Cortex of kidney (tissue), 1 donor: Measurements from ENCODE around the gene RABGGTA.

Experiments used
- DNase-seq: peaks from one replicate; lab custom pipeline; 2025; lab: John Stamatoyannopoulos, UW

RABGGTA gene

DNA sequence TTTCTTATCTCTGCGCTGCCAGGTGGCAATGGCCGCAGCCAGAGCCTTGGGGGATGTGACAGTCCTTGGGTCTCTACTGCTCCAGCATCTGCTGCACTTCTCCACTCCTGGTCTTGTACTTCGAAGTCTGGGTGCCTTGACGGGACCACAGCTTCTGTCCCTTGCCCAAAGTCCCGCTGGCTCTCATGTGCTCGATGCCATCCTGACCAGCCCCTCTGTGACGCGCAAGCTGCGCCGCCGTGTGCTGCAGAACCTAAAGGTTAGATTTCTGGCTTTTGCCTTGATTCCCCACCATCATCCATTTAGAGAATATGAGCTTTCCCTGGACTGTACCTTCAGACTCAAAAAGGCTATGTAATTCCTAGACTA, 32.6 kb upstream of the RABGGTA start:
- DNase-seq, result no peak

DNA sequence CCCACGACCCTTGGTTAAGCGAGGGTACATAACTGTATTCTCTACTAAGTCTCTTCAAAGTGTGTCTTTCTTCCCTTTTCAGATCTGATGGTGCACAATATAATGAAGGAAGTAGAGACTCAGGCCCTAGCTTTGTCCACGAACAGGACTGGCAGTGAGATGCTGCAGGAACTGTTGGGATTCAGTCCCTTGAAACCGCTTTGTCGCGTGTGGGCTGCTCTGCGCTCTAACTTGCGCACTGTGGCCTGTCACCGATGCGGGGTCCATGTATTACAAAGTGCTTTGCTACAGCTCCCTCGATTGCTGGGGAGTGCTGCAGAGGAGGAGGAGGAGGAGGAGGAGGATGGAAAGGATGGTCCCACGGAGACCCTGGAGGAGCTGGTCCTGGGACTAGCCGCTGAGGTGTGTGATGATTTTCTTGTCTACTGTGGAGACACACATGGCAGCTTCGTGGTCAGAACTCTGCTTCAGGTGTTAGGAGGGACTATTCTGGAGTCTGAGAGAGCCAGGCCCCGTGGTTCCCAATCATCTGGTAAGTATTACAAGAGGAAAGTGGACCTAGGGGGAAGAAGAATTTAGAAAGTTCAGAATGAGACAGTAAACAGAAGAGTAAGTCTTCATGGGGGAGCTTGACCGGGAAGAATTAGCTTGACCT, 29.1 kb upstream of the RABGGTA start:
- no peak for DNase-seq

DNA sequence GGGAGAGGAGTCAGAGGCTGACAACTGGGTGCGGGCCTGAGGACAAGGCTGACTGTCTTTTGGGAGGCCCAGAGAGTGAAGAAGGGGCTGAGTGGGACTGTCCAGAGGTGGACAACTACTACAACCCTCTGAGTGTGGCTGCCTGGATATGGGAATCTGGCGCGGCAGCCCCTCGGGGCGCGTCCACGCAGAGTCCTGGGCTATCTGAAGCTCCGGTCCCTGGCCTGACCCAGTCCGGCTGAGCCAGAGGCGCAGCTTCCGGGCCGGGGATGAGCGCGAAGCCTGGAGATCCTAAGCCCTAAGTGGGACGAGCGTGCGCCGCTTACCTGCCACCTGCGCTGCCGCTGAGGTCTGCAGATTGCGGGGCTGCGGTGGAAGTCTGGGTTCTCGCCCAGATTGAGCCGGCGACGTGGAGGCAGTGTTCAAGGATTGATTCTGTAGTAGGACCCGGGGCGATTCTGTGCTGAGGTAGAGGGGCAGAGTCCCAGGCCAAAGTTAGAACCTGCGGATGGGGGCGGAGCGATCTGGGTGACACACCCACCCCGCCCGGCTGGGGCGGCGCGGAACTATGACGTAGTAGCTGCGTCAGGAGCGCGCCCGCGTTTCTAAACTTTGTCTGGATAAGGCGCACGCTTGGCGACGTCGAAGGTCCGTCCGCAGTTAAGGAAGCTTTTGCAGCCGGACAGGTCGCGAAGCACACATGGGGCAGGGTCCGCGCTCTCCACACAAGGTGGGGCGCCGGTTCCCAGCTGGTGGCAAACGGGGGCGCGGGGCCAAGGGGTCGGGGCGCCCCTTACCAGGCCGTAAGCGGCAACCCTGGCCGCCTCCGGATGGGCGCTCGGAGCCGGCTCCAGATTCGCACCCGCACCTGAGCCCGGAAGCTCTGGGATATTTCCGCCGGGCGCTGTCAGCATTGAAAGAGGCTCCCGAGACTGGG, 28.1 kb upstream of the RABGGTA start, which contains the start of the genes DHRS1 and NOP9:
Gene DHRS1, minus strand, starts transcription at position 526 of the 937 bp plus-strand sequence. CDS start 674 bp downstream, outside the sequence.
Gene NOP9, plus strand, starts transcription at position 596 of the 937 bp plus-strand sequence. Its CDS starts 105 bp downstream, at position 701.
- DNase-seq, result no peak

DNA sequence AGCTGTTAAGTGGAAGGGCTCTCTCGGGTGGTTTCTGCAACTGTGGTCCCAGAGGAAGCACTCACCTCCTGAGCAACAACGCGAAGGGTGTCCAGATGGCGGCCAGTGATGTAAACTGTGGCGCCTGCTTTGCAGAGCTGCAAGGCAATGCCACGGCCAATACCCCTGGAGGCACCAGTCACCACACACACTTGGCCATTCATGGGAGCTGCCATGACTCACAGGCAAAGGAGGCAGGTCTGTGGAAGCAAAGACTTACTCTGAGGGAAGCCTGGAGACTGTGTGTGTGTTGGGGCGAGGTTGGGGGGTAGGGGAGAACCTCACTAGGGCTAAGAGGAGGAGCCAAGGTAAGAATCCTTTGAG, 27.5 kb upstream of the RABGGTA start:
- no peak for DNase-seq

DNA sequence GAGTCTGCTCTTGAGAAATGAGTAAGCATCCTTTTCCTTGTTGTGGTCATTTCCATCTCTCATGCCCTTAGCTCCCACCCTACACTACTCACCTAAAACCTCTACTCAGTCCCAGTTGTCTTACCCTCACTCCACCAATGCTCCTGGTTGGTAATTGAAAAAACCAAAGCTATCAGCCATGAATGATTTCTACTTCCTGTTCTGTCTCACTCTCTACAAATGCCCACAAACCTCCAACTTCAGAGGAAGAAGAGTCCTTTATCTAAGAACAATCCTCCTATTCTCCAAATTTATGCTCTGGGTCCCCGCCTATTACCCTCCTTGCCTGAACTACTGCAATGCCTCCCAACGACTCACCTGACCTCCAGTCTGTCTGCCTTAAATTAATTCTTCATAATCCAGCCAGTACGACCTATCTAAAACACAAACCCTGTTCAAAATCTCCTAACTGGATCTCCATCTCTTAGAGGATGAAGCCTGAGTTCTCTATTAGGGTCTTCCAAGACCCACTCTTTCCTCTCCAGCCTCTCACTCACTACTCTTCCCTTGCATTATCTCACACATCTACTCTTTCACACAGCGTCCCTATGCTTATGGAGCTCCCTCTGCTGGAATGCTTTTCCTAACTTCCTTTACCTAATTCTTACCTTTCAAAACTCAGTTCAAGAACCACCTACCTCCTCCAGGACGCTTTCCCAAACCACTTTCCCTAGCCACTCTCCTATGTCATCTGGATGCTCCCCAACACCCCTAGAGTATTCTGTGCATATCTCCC, 26.0 kb upstream of the RABGGTA start:
- no peak for DNase-seq

DNA sequence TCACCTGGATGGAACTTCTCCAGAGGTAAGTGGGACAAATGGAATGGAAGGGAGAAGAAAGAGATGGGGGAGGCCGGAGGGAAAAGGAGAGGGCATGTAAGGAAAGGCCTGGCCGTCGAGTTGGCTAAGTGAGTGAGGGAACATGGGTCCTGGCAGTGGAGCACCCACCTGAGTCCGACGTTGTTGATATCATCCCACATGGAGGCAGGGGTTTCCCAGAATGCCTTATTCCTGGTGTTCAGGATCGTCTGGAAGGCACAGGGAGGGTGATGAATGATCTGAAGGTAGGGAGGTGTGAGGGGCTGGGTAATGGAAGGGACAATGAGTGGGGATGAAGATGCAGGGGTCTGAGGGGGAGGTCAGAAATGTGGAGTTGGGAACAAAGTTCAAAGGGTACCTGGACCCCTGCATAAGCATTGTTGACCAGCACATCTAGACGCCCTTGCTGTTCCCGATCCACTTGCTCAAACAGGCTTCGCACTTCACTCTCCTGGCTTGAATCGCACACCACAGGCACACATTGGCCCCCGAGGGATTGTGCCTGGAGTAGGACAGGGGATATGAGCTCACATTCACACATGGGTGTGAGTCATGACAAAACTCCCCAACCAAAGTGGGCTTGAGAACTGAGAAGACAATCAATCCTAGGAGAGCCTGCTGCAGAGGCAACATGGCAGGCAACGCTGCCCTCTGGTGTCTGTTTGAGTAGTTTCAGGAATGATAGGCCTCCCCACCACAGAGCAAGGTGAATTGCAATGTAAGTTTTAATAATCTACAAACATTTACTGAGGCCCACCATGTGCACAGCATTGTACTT, 25.2 kb upstream of the RABGGTA start:
- no peak for DNase-seq

DNA sequence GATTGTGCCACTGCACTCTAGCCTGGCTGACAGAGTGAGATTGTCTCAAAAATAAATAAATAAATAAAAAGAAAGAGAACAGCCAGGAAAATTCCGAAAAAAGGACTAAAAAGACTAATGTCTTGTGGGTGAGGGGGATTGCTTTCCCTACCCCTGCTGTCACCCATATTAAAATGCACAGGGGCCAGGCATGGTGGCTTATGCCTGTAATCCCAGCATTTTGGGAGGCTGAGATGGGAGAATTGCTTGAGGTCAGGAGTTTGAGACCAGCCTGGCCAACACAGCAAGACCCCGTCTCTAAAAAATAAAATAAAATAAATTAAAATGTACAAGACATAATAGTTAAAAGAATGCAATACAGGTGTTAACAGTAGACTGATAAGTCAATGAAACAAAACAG, 22.1 kb upstream of the RABGGTA start:
- no peak for DNase-seq

DNA sequence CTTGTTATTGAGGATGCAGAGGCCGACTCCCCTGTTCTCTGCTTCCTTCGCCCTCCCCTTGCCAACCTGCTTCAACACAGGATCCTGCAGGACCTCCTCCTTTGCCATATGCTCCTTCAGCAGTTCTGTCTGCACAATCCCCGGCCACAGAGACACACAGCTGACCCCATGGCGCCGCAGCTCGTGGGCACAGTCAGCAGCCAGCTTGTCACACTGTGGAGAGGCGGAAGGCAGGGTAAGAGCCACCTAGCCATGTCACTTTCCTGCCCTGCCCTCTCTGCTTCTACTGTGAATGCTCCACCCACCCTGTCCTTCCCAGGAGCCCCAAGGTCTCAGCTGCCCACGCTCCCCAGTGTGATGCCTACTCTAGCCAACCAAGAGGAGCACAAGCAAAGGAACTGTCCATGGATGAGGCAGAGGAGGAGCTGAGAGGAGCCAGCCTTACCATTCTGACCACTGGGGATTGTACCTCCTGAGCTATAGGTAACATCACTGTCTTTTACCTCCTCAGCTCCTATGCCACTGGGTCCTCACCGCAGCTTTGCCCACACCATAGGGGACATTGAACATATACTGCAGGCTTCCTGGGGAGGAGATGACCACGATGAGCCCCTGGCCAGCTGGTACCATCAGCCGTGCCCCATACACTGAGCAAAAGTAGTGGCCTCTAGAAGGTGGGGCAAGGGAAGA, 20.9 kb upstream of the RABGGTA start:
- DNase-seq, result no peak

DNA sequence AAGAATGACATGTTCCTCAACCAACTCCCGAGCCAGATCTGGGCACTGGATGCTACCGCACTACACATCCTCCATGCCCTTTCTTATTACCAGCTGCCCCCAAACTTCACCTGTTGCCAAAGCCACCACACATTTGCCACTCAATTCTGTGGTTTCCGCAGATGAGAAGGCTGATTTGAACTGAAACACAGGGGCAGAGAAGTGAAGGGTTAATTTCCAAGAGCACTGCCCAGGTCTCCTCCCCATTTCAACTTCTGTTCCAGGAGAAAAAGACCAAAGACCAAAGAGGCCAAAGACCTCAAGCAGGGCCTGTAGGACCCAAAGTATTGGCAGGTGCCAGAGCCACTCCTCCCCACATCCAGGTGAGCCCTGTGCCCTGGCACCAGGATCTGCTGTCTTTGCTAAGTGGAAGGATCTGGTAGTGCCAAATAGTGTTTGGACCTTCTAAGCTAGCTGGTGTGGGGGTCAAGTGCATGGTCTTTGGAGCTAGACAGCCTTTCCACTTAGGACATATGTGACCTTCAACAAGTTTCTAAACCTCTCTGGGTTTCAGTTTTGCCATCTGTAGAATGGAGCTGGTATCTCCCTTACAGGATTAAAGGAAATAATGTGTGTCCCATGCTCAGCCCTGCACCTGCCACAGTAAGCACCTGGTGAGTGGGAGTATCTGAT, 20.2 kb upstream of the RABGGTA start:
- DNase-seq, result no peak

DNA sequence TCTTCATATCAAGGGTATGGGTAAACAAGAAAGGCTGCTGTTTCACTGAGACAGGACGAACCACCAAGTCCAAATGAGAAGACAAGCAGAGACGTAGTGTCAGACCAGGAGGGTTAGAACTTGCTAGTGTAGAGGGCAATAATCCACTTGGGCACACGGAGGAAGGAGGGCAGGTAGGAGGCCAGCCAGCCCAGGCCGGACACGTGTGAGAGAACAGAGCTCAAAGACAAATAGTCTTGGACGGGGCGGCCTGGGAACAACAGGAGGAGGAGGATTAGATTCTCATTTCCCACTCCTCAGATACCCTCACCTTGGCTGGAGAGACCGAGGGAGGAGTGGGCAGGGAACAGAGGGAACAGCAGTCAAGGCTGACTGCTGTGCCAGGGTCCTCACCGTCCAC, 19.3 kb upstream of the RABGGTA start:
- no peak for DNase-seq

DNA sequence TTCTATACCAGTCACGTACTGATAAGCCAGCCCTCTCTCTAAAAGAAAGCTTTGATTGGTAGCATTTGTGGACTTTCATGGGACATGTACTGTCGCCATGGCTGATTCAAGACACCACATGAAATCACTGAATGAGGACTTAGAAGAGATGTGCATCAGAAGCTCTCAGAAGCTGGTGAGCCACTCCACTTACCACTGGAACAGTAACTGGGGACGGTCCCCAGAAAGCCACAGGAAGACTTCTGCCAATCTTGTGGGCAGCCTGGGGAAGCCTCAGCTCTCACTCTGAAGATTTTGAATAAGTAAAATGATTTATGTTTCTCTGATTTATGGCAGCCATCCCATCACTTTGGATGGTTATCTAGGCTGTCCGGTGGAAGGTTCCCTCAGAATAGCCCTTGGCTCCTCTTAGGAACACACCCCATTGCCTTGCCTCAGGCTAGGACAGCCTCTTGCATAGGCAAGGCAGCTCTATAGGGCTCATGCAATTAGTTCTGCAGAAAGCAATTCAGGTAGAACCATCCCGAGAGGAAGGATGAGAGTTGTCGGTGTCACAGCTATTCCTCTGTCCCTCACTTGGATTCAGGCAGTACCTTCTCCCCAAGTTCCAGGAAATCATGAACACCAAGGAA, 18.4 kb upstream of the RABGGTA start:
- DNase-seq, result no peak

DNA sequence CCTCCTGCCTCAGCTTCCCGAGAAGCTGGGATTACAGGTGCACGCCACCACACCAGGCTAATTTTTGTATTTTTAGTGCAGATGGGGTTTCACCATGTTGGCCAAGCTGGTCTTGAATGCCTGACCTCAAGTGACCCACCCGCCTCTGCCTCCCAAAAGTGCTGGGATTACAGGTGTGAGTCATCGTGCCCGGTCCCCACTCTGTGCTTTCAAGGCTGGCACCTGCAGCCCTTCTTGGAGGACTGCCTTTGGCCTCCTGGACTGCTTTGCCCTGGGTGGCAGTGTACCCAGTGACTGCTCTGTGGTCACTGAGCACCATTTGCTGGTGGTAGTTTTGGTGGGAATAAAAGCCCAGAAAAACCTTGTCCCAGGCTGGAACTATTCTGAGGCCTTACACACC, 15.6 kb upstream of the RABGGTA start:
- DNase-seq, result no peak

DNA sequence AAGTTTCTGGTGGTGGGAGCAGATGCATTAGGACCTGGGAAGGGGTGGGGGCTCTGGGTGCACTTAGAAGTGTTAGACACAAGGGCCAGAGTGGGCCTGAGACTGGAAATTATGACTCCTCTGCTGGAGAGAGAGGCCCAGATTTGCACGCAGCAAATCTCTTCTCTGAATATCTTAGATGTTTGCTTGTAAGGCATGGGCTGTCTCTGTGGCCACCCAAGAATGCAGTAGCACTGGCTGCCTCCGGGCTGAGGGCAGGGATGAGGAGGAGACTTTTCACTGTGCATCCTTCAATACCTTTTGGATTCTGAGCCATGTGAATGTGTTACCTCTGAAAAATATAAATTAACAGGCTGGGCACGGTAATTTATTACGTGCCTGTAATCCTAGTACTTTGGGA, 14.0 kb upstream of the RABGGTA start:
- DNase-seq, result no peak

DNA sequence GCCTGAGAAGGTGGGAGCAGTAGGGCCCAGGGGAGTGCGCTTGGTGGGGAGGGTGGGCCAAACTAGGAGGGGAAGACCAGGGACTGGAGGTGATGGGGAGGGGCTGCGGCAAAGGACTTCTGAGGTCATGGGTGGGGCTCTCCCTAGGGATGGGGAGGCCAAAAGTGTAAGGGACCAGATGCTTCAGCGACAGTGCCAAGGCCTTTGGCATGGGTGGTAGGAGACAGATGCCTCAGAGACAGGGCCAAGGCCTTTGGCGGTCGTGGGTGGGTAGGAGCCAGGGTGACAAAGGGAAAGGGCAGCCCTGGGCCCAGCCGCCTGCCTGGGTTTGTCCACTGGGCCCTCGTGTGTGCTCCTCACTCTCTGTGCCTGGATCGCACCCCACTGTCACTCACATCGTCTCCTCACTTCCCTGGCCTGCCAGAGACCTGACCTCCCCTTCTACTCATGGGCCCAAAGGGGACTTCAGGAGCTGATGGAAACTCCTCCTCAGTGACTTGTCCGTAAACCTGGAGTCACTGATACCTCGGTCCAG, 13.2 kb upstream of the RABGGTA start:
- DNase-seq, result no peak

DNA sequence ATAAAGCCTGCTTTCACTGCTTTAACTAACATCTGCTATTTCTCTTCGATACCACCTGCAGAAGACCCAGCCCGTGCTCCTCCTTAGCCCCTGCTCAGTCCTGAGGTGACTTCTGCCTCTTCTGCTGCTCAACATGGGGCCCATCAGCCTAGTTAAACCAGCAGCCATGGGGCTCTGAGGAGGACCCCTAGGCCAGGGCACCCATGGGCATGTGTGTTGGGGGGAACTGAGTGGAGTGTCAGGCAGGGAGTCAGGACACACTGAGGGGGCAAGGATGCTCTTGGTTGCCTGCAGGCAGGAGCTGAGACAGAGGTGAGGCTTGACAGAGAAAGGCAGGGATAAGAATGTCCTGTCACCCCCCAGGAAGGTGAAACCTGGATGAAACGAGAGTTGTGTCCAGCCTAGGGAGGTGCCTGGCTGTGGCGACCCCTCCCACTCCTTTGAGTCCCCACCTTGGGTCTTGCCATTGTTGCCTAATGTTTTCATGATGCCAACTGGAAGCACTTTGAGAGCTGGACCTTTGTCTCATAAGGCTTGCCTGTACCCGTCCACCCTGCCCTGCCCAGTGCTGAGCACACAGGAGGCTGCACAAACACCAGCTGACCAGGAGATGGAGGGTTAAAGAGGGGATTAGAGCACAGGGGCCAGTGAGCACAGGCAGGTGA, 12.5 kb upstream of the RABGGTA start:
- no peak for DNase-seq

DNA sequence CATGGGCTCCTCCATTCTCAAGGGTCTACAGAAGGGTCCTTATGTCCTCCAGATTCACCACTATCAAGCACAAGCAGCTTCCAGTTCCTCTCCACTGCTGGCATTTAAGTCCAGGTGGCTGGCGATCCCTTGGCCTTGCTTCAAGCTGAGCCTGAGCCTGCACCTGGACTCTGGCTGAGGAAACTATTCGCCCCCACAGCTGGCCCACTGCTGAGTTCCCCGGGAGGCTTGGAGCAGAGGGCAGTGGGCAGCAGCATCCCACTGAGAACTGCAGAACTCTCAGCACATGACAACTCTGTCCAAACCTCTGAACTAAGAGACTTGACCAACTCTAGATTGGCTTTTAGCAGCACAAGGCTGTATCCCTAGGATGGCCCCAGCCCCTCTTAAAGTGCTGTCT, 11.3 kb upstream of the RABGGTA start:
- DNase-seq, result no peak

DNA sequence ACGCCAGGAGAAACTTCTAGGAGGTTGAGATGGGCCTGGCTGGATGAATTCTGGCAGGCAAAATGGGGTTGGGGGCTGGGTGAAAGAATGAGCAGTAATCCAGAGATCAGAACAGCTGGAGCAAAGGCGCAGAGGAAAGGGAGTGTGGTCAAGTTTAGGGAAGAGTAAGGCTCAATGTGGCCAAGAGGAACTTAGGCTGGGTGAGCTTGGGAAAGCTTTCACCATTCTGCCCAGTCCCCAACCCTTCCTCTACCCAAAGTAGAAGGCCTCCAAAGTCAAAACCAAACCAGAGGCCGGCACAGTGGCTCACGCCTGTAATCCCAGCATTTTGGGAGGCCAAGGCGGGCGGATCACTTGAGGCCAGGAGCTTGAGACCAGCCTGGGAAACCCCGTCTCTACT, 10.2 kb upstream of the RABGGTA start:
- DNase-seq, result no peak

DNA sequence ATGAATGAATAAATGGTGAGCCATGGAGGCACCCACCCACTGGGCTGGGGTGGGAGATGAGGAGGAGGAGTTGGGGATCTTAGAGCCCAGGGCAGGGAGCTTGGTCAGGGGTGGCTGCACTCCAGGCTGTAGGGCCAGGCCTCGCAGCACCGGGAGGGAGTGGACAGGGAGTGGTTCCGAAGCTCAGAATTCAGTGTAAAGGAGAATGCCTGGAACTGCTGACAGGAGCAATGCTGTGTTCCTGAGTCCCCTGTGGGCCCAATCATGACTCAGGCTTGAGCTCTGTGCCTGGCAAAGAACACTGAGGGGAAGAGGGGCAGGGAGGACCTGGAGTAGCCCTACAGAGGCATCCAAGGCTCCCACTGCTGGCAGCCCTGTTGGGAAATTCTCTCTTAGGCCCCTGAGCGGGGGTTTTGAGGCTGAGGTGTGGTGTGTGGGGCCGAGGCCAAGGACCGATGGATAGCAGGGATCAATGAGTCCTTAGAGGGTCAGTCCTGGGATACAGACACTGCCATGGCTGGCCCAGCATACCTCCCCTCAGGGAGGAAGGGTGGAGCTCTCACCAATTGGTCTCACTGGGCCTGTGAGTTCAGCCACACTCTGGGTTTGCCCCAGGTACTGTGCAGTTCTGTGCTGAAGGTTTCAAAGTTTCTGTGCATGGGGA, 9.5 kb upstream of the RABGGTA start:
- no peak for DNase-seq
